GM21825 (cell line): Measurements from ENCODE around the gene WDR90.
"Not testable (repeated sequence)": the region's sequence is repeated elsewhere in the genome, so short reads cannot be mapped to it uniquely, and the experiment has no call there.

ENCODE experiments used
- ATAC-seq: cut with Tn5 transposase; IDR thresholded peaks from one replicate; pipeline ENCODE4 v1.9.1; 2021; ENCODE audit warnings: mild to moderate bottlenecking, moderate library complexity; ENCODE audit not compliant: unreplicated experiment

WDR90 gene

GRCh38 chr16:704552-705380 lies 55.6 kb downstream of the WDR90 start:
- no peak for ATAC-seq

- ATAC-seq = no peak
These were observed 56.4 kb downstream of the WDR90 start, which contains the start of gene FBXL16 for GRCh38 chr16:705431-706188. Gene FBXL16 (minus strand): TSS chr16:705801. CDS start chr16:697405, 8,396 bp downstream.

GRCh38 chr16:706189-707061 lies 57.3 kb downstream of the WDR90 start:
- ATAC-seq = no peak

- no peak for ATAC-seq
These were observed 57.9 kb downstream of the WDR90 start for GRCh38 chr16:707062-707538.

GRCh38 chr16:708019-708418 lies 58.9 kb downstream of the WDR90 start:
- no peak for ATAC-seq

DNA sequence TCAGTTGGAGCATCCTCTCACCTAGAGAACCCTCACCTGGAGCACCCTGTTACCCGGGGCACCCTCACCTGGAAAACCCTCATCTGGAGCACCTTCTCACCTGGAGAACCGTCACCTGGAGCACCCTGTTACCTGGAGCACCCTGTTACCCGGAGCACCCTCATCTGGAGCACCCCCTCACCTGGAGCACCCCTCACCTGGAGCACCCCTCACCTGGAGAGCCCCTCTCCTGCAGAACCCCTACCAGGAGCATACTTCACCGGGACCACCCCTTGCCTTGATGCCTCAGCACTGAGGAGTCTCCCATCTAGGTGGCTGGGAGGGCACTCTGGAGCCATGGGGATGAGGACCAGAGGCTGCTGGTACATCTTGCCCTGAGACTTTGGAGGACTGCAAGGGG lies 59.8 kb downstream of the WDR90 start:
- ATAC-seq = no peak

GRCh38 chr16:709566-710499 lies 60.7 kb downstream of the WDR90 start:
- ATAC-seq = no peak

- ATAC-seq = no peak
These were observed 61.4 kb downstream of the WDR90 start for GRCh38 chr16:710500-711075.

DNA sequence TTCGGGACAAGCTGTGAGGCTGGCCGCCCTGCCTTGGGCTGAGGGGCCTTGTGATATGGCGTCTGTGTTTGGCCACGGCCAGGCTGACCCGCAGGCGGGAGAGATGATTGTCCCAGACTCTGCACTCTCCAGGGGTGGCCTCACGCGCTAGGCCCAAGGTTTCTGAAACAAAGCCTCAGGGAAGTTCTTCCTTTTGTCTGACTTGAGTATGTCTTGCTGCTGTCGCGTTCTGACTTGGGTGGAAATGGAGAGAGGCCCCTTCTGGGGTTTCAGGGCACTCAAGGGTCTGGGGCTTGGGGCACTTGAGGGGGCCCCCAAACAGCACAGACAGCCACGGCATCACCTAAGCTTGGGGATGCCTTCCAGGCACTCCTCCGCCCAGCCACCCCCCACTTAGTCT lies 61.9 kb downstream of the WDR90 start:
- ATAC-seq = no peak

DNA sequence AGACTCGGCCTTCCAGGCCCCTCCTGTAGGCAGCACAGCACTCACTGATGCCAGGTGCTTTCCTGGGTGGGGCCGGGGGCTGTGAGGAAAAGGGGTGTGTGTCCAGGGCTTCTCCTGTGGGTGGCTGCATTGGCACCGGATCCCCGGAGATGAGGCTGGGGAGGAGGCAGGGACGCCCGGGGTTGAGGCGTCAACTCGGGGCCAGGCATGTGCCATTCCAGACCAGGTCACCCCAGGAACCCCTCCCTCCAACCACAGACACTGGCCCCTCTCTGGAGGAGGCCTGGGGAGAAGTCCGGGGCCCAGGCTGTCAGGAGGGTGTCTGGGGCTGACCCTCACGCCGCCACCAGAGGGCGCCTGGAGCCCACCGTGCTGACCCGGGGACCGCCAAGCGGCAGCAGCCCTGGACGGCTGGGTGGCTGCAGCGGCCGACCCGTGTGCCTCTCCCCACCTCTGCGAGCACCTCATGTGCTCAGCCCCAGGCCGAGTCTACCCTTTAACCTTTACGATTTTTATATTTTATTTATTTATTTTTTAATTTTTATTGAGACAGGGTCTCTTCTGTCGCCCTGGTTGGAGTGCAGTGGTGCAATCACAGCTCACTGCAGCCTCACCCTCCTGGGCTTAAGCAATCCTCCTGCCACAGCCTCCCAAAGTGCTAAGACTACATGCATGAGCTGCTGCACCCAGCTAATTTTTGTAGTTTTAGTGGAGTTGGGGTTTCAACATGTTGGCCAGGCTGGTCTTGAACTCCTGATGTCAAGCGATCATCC lies 62.6 kb downstream of the WDR90 start:
- no peak for ATAC-seq

DNA sequence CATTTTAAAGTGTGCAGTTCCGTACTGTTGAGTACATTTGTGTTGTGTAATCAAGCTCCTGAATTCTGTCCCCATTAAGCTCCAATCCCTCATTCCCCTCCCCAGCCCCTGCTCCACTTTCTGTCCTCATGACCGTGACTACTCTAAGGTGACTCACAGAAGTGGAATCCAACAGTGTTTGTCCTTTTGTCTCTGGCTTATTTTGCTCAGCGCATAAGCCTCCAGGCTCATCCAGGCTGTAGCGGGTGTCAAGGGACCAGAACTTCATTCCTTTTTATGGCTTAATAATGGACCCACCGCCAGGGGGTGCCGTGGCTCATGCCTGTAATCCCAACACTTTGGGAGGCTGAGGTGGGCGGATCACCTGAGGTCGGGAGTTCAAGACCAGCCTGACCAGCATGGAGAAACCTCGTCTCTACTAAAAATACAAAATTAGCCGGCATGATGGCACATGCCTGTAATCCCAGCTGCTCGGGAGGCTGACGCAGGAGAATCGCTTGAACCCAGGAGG lies 63.6 kb downstream of the WDR90 start:
- ATAC-seq = not testable (repeated sequence)

GRCh38 chr16:714079-714478 lies 64.9 kb downstream of the WDR90 start:
- no peak for ATAC-seq

GRCh38 chr16:714558-715476 lies 65.7 kb downstream of the WDR90 start, which contains the start of gene METRN:
Gene METRN (plus strand): TSS chr16:715118. CDS start chr16:715290, 172 bp downstream.
- ATAC-seq = peak; percentile 67

DNA sequence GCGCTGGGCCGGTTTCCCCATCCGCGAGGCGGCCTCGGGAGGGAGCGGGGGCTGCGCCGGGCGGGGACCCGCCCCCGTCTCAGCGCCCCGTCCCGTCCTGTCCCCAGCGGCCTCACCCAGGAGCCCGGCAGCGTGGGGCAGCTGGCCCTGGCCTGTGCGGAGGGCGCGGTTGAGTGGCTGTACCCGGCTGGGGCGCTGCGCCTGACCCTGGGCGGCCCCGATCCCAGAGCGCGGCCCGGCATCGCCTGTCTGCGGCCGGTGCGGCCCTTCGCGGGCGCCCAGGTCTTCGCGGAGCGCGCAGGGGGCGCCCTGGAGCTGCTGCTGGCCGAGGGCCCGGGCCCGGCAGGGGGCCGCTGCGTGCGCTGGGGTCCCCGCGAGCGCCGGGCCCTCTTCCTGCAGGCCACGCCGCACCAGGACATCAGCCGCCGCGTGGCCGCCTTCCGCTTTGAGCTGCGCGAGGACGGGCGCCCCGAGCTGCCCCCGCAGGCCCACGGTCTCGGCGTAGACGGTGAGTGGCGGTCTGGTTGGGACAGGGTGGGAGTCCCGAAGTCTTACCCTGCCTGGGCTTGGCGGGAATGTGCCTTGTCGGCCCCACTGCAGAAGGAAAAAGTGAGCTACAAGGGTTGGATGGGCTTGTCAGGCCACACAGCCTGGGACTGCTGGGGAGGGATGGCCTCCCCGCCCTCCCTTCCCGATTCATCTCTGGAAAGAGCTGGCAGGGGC lies 66.5 kb downstream of the WDR90 start:
- ATAC-seq = no peak

DNA sequence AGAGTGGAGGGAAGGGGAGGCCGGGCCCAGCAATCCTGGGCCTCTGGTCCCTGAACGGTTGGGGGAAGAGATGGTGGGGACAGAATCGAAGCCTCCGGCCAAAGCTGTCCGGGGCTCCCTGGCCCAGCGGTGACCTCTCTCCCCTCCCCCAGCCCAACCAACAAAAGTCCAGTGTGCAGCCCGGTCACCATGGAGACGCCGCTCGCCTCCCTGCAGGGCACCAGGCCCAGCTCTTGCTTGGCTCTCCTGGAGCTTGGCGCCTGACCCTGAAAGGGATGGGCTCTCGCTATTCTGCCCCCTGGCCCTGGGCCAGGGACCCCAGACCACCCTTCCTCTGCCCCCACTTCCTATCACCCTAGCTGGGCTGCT lies 67.0 kb downstream of the WDR90 start:
- no peak for ATAC-seq

DNA sequence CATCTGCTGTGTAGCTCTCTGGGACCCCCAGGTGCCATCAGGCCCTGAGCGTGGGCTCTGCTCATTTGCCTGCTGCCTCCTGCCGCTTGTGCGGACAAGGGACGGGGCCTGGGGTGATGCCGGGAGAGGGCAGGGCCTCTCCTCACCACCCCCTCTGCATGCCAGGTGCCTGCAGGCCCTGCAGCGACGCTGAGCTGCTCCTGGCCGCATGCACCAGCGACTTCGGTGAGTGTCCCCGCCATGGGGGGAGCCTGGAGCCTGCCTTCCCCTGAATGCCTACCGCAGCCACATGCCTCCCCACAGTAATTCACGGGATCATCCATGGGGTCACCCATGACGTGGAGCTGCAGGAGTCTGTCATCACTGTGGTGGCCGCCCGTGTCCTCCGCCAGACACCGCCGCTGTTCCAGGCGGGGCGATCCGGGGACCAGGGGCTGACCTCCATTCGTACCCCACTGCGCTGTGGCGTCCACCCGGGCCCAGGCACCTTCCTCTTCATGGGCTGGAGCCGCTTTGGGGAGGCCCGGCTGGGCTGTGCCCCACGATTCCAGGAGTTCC lies 67.7 kb downstream of the WDR90 start:
- ATAC-seq = no peak
